NCI-H524 (cell line): ENCODE data around the gene BAZ2B.
A peak's percentile ranks its signal among the peaks of the same experiment; 100 is the strongest.

Experiments used
- DNase-seq, 2 experiments: peaks; one replicate each; lab custom pipeline; 2025; lab: John Stamatoyannopoulos, UW

BAZ2B gene

DNA sequence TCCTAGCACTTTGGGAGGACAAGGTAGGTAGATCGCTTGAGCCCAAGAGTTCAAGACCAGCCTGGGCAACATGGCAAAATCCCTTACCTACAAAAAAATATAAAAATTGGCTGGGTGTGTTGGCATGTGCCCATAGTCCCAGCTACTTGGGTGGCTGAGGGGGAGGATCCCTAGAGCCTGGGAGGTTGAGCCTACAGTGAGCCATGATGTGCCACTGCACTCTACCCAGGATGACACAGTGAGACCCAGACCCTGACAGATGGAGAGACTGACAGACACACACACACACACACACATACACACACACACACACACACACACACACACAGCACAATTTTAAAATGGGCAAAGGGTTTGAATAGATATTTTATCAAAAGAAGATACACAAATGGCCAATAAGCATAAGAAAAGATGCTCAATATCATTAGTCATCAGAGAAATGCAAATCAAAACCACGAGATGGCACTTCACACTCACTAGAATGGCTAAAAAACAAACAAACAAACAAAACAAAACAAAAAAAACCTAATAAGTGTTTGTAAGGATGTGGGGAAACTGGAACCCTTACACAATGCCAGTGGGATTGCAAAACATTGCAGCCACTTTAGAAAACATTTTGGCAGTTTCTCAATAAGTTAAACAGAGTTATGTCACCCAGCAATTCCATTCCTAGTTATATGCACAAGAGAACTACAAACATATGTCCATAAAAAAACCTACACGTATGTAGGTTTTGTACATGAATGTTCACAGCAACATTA is 42.3 kb downstream of the BAZ2B start:
- DNase-seq = no peak

GRCh38 chr2:159573294-159573693 is 43.1 kb downstream of the BAZ2B start:
- no peak for DNase-seq

- DNase-seq = no peak
These were observed 43.9 kb downstream of the BAZ2B start for GRCh38 chr2:159572459-159572858.

GRCh38 chr2:159571540-159572260 is 44.6 kb downstream of the BAZ2B start:
- DNase-seq = no peak

- no peak for DNase-seq
These were observed 52.3 kb downstream of the BAZ2B start for GRCh38 chr2:159564081-159564480.

DNA sequence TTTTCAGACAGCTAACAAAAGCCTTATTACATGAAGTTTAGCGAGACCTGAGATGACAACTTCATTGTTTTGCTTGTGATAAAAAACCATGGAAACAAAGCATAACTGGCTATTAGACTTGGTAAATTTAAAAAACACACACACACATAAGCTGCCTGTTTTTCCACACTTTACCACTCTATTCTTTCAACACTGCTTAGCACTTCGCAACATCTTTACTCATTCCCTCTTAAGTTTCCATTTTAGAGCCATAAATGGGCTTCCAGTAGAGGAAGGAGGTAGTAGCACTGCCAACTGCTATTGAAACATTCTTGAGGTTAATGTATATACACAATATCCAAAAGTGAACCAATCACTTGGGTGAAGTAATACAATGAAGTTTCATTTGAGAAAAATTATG is 54.1 kb downstream of the BAZ2B start:
- DNase-seq = no peak

- no peak for DNase-seq
These were observed 54.6 kb downstream of the BAZ2B start for GRCh38 chr2:159561786-159562185.

DNA sequence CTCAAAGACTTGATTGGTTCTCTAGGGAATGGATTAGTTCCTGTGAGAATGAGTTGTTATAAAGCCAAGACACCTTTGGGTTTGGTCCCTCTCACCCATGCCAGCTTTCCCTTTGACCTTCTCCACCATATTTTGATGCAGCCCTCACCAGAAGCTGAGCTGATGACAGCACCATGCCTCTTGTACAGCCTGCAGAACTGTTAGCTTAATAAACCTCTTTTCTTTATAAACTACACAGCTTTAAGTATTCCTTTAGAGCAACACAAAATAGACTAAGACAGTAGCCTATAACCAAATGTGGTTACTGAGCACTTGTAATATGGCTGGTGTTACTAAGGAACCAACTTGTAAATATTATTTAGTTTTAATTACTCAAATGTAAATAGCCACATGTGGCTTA is 55.1 kb downstream of the BAZ2B start:
- no peak for DNase-seq

- DNase-seq = no peak
These were observed 57.3 kb downstream of the BAZ2B start for GRCh38 chr2:159559034-159559433.

DNA sequence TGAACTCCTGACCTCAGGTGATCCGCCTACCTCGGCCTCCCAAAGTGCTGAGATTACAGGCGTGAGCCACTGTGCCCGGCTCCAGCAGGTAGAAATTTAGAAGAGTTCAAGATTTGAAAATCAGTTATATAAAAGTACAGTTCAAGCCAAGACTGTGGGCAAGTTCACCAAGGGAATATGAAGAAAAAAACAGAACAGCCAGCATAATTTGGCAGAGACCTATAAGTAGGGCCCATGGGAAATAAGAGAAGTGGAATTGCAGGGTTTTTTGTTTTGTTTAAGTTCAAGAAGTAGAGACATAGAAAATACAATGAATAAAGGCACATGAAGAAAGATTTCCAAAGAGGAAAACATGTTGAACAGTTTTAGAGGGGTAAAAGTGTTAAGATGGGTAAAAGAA is 57.9 kb downstream of the BAZ2B start:
- no peak for DNase-seq

- peak in 1 of 2 experiments; percentile 11 for DNase-seq
These were observed 58.8 kb downstream of the BAZ2B start for GRCh38 chr2:159557437-159558034.

DNA sequence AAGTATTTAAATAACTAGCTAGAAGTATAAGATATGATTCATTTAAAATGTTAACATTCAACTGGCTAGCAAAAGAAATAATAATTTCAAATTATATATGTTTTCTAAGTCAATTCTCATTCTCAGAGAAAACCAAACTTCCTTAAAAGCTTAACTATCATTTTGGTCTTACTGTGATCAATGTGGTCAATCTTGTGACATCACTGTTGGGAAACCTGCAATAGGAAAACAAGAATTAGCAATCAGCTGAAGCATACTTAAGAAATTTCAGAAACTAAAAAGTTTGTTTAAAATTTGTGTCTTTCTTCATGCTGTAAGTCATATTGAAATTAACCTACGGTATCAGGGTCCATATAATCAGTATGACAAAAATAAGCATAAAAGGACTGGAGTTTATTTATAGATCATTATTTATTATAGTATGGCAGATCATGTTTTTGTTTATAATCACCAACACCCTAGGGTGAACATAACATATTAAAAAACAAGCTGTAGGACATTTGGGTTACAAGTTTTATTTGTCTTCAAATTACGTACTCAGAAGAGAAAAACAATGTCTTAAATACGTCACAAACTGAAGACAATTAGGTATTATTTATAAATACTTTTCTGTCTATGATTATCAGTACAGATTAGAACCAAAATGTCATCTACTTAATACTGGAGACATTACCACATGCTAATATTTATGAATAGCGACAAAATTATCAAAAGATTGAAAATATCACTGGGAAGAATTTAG is 60.5 kb downstream of the BAZ2B start:
- no peak for DNase-seq

- no peak for DNase-seq
These were observed 62.6 kb downstream of the BAZ2B start for GRCh38 chr2:159553727-159554126.

DNA sequence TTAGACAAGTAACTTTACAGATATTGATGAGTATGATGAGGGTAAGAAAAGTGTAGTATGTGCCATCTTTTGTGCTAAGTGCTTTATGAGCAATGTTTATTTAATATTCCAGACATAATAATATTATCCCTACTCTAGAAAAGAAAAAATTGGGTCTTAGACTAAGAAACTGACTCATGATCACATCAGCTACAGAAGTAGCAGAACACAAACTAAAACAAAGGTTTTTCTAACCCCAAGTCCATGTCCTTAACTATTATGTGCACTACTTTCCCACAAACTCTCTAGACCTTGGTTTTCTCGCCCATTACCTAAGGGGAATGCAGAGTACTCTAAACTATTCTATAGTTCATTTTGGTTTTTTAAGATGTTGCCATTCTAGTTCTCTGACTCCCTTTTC is 64.5 kb downstream of the BAZ2B start:
- DNase-seq = no peak

DNA sequence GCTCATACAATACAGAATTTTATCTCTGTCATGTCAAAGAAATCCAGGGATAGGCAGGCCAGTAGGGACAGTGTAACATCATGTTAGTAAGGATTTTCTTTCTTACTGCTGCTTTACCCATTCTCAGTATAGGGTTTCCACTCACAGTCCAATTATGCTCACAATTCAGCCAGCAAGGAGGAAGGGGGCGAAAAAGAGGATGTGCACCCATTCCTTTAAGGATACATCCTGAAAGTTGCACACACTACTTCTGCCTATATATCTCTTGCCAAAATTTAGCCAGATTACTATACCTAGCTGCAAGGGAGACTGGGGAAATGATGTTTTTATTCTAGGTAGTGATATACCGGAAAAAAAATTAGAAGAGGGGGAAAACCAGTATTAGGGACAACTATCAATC is 66.1 kb downstream of the BAZ2B start:
- no peak for DNase-seq

DNA sequence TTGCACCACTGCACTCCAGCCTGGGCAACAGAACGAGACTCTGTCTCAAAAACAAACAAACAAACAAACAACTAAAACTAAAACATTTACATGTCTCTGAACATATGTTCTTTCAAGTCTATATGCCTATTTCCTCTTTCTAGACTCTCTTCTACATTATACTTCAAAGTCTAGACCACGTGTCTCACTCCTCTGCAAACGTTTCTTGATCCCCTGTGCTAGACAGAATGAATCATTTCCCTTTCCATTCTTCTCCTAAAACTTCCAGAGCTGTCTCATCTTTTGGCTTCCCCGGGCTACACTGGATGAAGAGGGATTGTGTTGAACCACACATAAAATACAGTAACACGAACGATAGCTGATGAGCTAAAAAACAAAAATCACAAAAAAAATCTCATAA is 67.1 kb downstream of the BAZ2B start:
- DNase-seq = no peak

GRCh38 chr2:159546716-159547430 is 69.5 kb downstream of the BAZ2B start:
- DNase-seq = no peak

DNA sequence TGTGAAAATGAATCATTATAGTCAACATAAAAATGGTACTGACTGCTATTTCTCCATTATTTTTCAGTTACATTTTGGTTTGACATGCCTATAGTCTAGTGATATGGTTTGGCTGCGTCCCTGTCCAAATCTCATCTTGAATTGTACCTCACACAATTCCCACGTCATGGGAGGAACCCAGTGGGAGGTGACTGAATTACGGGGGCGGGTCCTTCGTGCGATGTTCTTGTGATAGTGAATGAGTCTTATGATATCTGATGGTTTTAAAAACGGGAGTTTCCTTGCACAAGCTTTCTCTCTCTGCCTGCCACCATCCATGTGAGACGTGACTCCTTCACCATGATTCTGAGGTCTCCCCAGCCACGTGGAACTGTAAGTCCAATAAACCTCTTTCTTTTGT is 70.3 kb downstream of the BAZ2B start:
- no peak for DNase-seq

DNA sequence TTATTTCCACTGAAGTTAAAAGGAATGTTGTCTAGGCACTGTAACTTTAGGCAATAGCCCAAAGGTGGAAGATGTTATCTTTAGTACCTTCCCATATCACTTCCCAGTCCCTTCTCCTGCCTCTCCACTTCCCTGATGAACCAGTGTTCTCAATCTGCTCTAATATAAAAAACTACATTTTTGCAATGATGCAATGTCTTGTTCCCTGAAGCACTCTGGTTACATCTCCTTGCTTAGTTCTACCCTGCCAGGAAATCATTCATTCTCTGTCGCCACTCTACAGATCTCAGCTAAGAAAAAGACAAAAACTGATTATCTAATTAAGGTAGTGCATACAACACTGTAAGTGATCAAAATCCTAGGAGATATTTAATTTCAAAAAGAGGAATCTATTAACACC is 71.3 kb downstream of the BAZ2B start:
- no peak for DNase-seq

DNA sequence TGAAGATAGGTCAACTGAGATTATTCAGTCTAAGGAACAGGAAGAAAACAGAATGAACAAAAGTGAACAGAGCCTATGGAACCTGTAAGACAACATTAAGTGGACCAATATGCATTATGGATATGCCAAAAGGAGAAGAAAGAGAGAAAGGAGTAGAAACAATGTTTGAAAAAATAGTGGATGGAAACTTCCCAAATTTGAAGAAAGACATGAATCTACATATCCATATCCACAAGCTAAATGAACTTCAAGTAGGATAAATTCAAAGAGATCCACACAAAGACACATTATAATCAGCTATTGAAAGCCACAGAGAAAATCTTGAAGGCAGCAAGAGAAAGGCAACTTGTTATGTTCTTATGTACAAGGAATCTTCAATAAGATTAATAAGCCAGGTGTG is 74.2 kb downstream of the BAZ2B start:
- no peak for DNase-seq

DNA sequence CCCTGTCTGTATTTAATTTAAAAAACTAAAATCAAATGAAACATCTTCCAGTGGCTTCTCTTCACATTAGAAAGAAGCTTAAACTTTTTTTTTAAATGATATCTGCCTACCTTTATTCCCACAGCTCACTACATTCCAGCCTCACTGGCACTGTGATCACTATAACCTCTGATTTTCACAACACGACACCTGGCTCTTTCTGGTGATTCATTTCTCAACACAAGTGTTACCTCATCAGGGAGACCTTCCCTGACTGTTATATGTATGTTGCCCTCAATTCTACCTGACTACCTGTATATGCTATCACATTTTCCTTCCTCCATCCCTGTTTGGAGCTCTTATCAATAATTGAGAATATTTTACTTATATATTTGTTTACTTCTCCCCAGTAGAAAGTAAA is 76.6 kb downstream of the BAZ2B start:
- no peak for DNase-seq

DNA sequence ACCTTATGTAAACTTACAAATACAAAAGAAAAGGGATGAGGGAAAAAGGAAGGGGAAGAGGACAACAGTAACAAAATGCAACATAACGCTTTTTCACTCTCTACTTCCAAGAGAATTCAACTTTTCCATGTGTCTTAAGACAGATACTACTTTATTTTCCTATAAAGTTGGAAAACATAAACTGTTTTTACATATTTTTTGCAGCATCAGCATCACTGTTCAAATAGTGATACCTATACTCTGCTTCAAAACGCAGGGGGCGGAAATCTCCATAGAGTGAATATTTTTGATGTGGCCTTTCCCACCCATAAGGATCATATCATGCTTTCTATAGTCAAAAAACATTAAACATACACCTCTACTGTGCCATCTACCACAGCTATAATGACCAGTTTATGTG is 77.5 kb downstream of the BAZ2B start:
- DNase-seq = no peak
